ENCODE results near the gene PDGFD.

The PDGFD gene

GRCh38 chr11:103904324-103904667 is 259.7 kb downstream of the PDGFD start:
- DNase-seq, result no peak

GRCh38 chr11:103903621-103904323 is 260.2 kb downstream of the PDGFD start:
- DNase-seq, result no peak

GRCh38 chr11:103902994-103903393 is 261.0 kb downstream of the PDGFD start:
- no peak for DNase-seq

GRCh38 chr11:103901656-103902055 is 262.3 kb downstream of the PDGFD start:
- no peak for DNase-seq

GRCh38 chr11:103898577-103899336 is 265.2 kb downstream of the PDGFD start:
- DNase-seq, result no peak

- no peak for DNase-seq
Measured at GRCh38 chr11:103898065-103898464, 265.9 kb downstream of the PDGFD start.

GRCh38 chr11:103897160-103897936 is 266.6 kb downstream of the PDGFD start:
- DNase-seq, result no peak

GRCh38 chr11:103895106-103895505 is 268.8 kb downstream of the PDGFD start:
- no peak for DNase-seq

GRCh38 chr11:103894673-103895072 is 269.3 kb downstream of the PDGFD start:
- no peak for DNase-seq

GRCh38 chr11:103894034-103894433 is 269.9 kb downstream of the PDGFD start:
- no peak for DNase-seq

- DNase-seq, result no peak
Measured at GRCh38 chr11:103893371-103893770, 270.6 kb downstream of the PDGFD start.

GRCh38 chr11:103892603-103893002 is 271.3 kb downstream of the PDGFD start:
- DNase-seq, result no peak

GRCh38 chr11:103890654-103891053 is 273.3 kb downstream of the PDGFD start:
- DNase-seq, result no peak

- no peak for DNase-seq
Measured at GRCh38 chr11:103889679-103890078, 274.3 kb downstream of the PDGFD start.

GRCh38 chr11:103888541-103888951 is 275.4 kb downstream of the PDGFD start:
- no peak for DNase-seq

- no peak for DNase-seq
Measured at GRCh38 chr11:103887001-103887658, 276.8 kb downstream of the PDGFD start.

- DNase-seq, result no peak
Measured at GRCh38 chr11:103883856-103884255, 280.1 kb downstream of the PDGFD start.

GRCh38 chr11:103883291-103883690 is 280.7 kb downstream of the PDGFD start:
- no peak for DNase-seq

- no peak for DNase-seq
Measured at GRCh38 chr11:103881584-103881983, 282.4 kb downstream of the PDGFD start.

- no peak for DNase-seq
Measured at GRCh38 chr11:103880968-103881367, 283.0 kb downstream of the PDGFD start.

GRCh38 chr11:103878646-103879045 is 285.3 kb downstream of the PDGFD start:
- DNase-seq, result no peak

GRCh38 chr11:103877221-103877620 is 286.7 kb downstream of the PDGFD start:
- DNase-seq, result no peak

- DNase-seq, result no peak
Measured at GRCh38 chr11:103875855-103876510, 288.0 kb downstream of the PDGFD start.

Measured in stimulated activated naive CD4-positive, alpha-beta T cell treated with Interleukin-2 at 50 U/mL for 16 hours (primary cell).